ENCODE measurements around the gene RFFL. TPM values are rescaled to one million over a fixed set of nuclear protein-coding genes. Genes with fewer than 3 reads are reported as not detected.
"Not testable (repeated sequence)": the region's sequence is repeated elsewhere in the genome, so short reads cannot be mapped to it uniquely, and the experiment has no call there.

RFFL gene
- polyA plus RNA-seq, 10 donors, result 6.8 to 10.4 (median 8.7) TPM

GRCh38 chr17:35010093-35010492 lies 53.4 kb downstream of the RFFL start:
- no peak for DNase-seq

GRCh38 chr17:35006961-35007360 lies 56.5 kb downstream of the RFFL start:
- DNase-seq, result no peak

- DNase-seq, result no peak
Observed at GRCh38 chr17:35006345-35006744, 57.2 kb downstream of the RFFL start.

- no peak for DNase-seq
Observed at GRCh38 chr17:35003778-35004177, 59.7 kb downstream of the RFFL start.

GRCh38 chr17:35002876-35003551 lies 60.5 kb downstream of the RFFL start:
- DNase-seq, result no peak

GRCh38 chr17:35001549-35001948 lies 62.0 kb downstream of the RFFL start:
- DNase-seq, result no peak

GRCh38 chr17:35000965-35001364 lies 62.5 kb downstream of the RFFL start:
- DNase-seq, result not testable (repeated sequence)

- DNase-seq, result no peak
Observed at GRCh38 chr17:34999456-34999855, 64.1 kb downstream of the RFFL start.

- DNase-seq, result peak in 1 of 3 donors; percentile 11
Observed at GRCh38 chr17:34998205-34998604, 65.3 kb downstream of the RFFL start.

GRCh38 chr17:34997355-34997862 lies 66.1 kb downstream of the RFFL start:
- DNase-seq, result peak; percentile 72 to 94 (median 89)

GRCh38 chr17:34996422-34997285 lies 66.9 kb downstream of the RFFL start:
- no peak for DNase-seq

GRCh38 chr17:34993031-34993430 lies 70.5 kb downstream of the RFFL start:
- no peak for DNase-seq

- no peak for DNase-seq
Observed at GRCh38 chr17:34991606-34992005, 71.9 kb downstream of the RFFL start.

GRCh38 chr17:34990921-34991365 lies 72.6 kb downstream of the RFFL start:
- DNase-seq, result peak in 1 of 3 donors; percentile 20

- DNase-seq, result no peak
Observed at GRCh38 chr17:34989473-34989872, 74.0 kb downstream of the RFFL start.

- DNase-seq, result no peak
Observed at GRCh38 chr17:34988644-34989043, 74.9 kb downstream of the RFFL start.

- DNase-seq, result no peak
Observed at GRCh38 chr17:34987232-34987631, 76.3 kb downstream of the RFFL start.

GRCh38 chr17:34981538-34982241 lies 81.8 kb downstream of the RFFL start:
- DNase-seq, result peak in 1 of 3 donors; percentile 7

GRCh38 chr17:34980681-34981537 lies 82.6 kb downstream of the RFFL start:
- DNase-seq, result peak; percentile 80 to 94 (median 84)

- peak; percentile 94 to 98 (median 96) for DNase-seq
Observed at GRCh38 chr17:34980353-34980680, 83.2 kb downstream of the RFFL start, which contains the start of gene LIG3. LIG3 (plus strand) TSS chr17:34980512; CDS start chr17:34983006, 2,494 bp downstream.

Measured in muscle of back (tissue), 11 donors.